SK-N-SH (cell line): ENCODE data around the gene FMNL2. TPM values are rescaled to one million over a fixed set of nuclear protein-coding genes. Genes with fewer than 3 reads are reported as not detected.

Source experiments
- CTCF ChIA-PET: fragments of 300-600, 350-600 bp; formaldehyde crosslinking; extraction: SDS; loops from one replicate; lab custom pipeline; 2021; lab: Yijun Ruan, JAX
- POLR2A ChIA-PET: fragments of 350-600 bp; sonication (Branson Sonifier 250); formaldehyde crosslinking; extraction: SDS; loops from one replicate; lab custom pipeline; 2020; ENCODE audit warnings: antibody characterized with exemption, inconsistent platforms; lab: Yijun Ruan, JAX
- DNase-seq: peaks from one replicate; pipeline ENCODE4 v3.0.0; 2012
- H2AFZ ChIP-seq: fragments of 200-600 bp; sonication (generic); 2 replicates; pipeline ENCODE4 v1.8.1; 2016; ENCODE audit warnings: antibody characterized with exemption, mild to moderate bottlenecking, low read depth
- H3F3A ChIP-seq: fragments of 200-600 bp; sonication (generic); replicated peaks from 2 replicates; pipeline ENCODE3; 2016; ENCODE audit warnings: antibody characterized with exemption, mild to moderate bottlenecking; ENCODE audit not compliant: insufficient read depth
- H3K27ac ChIP-seq, 2 experiments: fragments of 200-500 bp in 1 of 2; fragments of 200-600 bp in 1 of 2; sonication (Bioruptor generic) in 1 of 2; sonication (generic), shearing (Covaris generic) in 1 of 2; 2 replicates each; pipeline versions ENCODE4 v1.5.1 to v1.6.1; 2014 to 2016; ENCODE audit warnings: low read depth in 2 of 2, inconsistent platforms in 1 of 2, low read length in 1 of 2, mild to moderate bottlenecking in 1 of 2, mixed read lengths in 1 of 2
- H3K27me3 ChIP-seq: fragments of 200-600 bp; sonication (generic), shearing (Covaris generic); 2 replicates; pipeline ENCODE4 v1.6.1; 2016; ENCODE audit warnings: mixed run types; ENCODE audit not compliant: insufficient read depth
- H3K36me3 ChIP-seq, 2 experiments: fragments of 200-500 bp in 1 of 2; fragments of 200-600 bp in 1 of 2; sonication (Bioruptor generic) in 1 of 2; sonication (generic) in 1 of 2; replicated peaks in 1 of 2; 2 replicates each; pipeline versions ENCODE3 to v1.5.1; 2014 to 2016; ENCODE audit warnings: low read length in 1 of 2, mild to moderate bottlenecking in 1 of 2; ENCODE audit not compliant: insufficient read depth in 2 of 2, control insufficient read depth in 1 of 2
- H3K4me1 ChIP-seq, 2 experiments: fragments of 200-500 bp in 1 of 2; fragments of 200-600 bp in 1 of 2; sonication (Bioruptor generic) in 1 of 2; sonication (generic), shearing (Covaris generic) in 1 of 2; 2 replicates each; pipeline versions ENCODE4 v1.5.1 to v1.6.1; 2014 to 2016; ENCODE audit warnings: low read depth in 1 of 2, low read length in 1 of 2, mixed run types in 1 of 2; ENCODE audit not compliant: insufficient read depth in 2 of 2, control insufficient read depth in 1 of 2
- H3K4me2 ChIP-seq: fragments of 200-600 bp; sonication (generic), shearing (Covaris generic); 2 replicates; pipeline ENCODE4 v1.6.1; 2017; ENCODE audit warnings: mixed run types
- H3K4me3 ChIP-seq, 2 experiments: fragments of 200-500 bp in 1 of 2; fragments of 200-600 bp in 1 of 2; sonication (Bioruptor generic) in 1 of 2; sonication (generic), shearing (Covaris generic) in 1 of 2; 2 replicates each; pipeline versions ENCODE4 v1.5.1 to v1.8.1; 2014 to 2016; ENCODE audit warnings: low read depth in 2 of 2, inconsistent platforms in 1 of 2, low read length in 1 of 2, mild to moderate bottlenecking in 1 of 2, mixed read lengths in 1 of 2, moderate library complexity in 1 of 2
- H3K79me2 ChIP-seq: fragments of 200-600 bp; sonication (generic); 2 replicates; pipeline ENCODE4 v1.8.1; 2017; ENCODE audit warnings: mild to moderate bottlenecking; ENCODE audit not compliant: insufficient read depth
- H3K9ac ChIP-seq: fragments of 200-600 bp; sonication (generic); 2 replicates; pipeline ENCODE4 v1.6.1; 2017; ENCODE audit warnings: mixed run types
- H3K9me2 ChIP-seq: fragments of 200-600 bp; sonication (generic); 2 replicates; pipeline ENCODE4 v1.6.1; 2017; ENCODE audit warnings: mixed run types
- H3K9me3 ChIP-seq: fragments of 200-600 bp; sonication (generic); 2 replicates; pipeline ENCODE4 v1.6.1; 2017; ENCODE audit warnings: mixed run types, mild to moderate bottlenecking, moderate library complexity
- H4K20me1 ChIP-seq: fragments of 200-600 bp; sonication (generic); 2 replicates; pipeline ENCODE4 v1.6.1; 2017; ENCODE audit warnings: mild to moderate bottlenecking, mixed run types; ENCODE audit not compliant: insufficient read depth
- CHD2 ChIP-seq: fragments of 150-350 bp; IDR thresholded peaks from 2 replicates; pipeline ENCODE4 v1.6.1; 2018; ENCODE audit warnings: low read length; ENCODE audit not compliant: partially characterized antibody
- ELF1 ChIP-seq: IDR thresholded peaks from 2 replicates; pipeline ENCODE4 v1.4.0; 2012
- FOXM1 ChIP-seq: IDR thresholded peaks from 2 replicates; pipeline ENCODE4 v1.4.0; 2012; ENCODE audit warnings: low read depth, mild to moderate bottlenecking
- GABPA ChIP-seq: IDR thresholded peaks from 2 replicates; pipeline ENCODE4 v1.4.0; 2012; ENCODE audit warnings: low read depth, mild to moderate bottlenecking
- MEF2A ChIP-seq: IDR thresholded peaks from 2 replicates; pipeline ENCODE4 v1.4.0; 2012; ENCODE audit warnings: low read depth, borderline replicate concordance
- NFIC ChIP-seq: IDR thresholded peaks from 2 replicates; pipeline ENCODE4 v1.4.0; 2012; ENCODE audit warnings: borderline replicate concordance
- RCOR1 ChIP-seq: fragments of 150-350 bp; IDR thresholded peaks from 2 replicates; pipeline ENCODE4 v1.6.1; 2017; ENCODE audit warnings: antibody characterized with exemption, low read length
- SIN3A ChIP-seq: IDR thresholded peaks from 2 replicates; pipeline ENCODE4 v1.6.1; 2012; ENCODE audit warnings: low read depth, mild to moderate bottlenecking, low read length, moderate library complexity, borderline replicate concordance
- SMC3 ChIP-seq: IDR thresholded peaks from 2 replicates; pipeline ENCODE4 v1.6.1; 2012; ENCODE audit warnings: low read depth, low read length, improper control_type of control experiment
- TAF1 ChIP-seq: IDR thresholded peaks from 2 replicates; pipeline ENCODE4 v1.6.1; 2012; ENCODE audit warnings: low read depth, mild to moderate bottlenecking, low read length, moderate library complexity, borderline replicate concordance
- TCF12 ChIP-seq: IDR thresholded peaks from 2 replicates; pipeline ENCODE4 v1.4.0; 2012
- USF1 ChIP-seq: IDR thresholded peaks from 2 replicates; pipeline ENCODE4 v1.4.0; 2012; ENCODE audit warnings: low read depth, borderline replicate concordance
- WGBS: methylation state at CpG from one replicate; pipeline ENCODE4 v1.1.6; 2017; ENCODE audit warnings: low lambda C conversion rate; 5-methylcytosine and 5-hydroxymethylcytosine counted together
- polyA plus RNA-seq, 3 experiments: library from polyadenylated mRNA; depleted of rRNA; stranded (reverse); fragments of >200 nt; gene quantifications; 2 replicates each; pipeline ENCODE4 v1.2.3, GENCODE V29; 2012
- TF ChIP-seq, protein P1 (sequence below): fragments of 150-350 bp; IDR thresholded peaks from 2 replicates; pipeline ENCODE4 v1.6.1; 2016; ENCODE audit warnings: mild to moderate bottlenecking, low read depth, low read length
- TF ChIP-seq, protein P2 (sequence below): fragments of 200-600 bp; sonication (generic); IDR thresholded peaks from 2 replicates; pipeline ENCODE4 v1.6.1; 2017; ENCODE audit warnings: antibody characterized with exemption, mild to moderate bottlenecking, moderate library complexity
- TF ChIP-seq, protein P3 (sequence below): IDR thresholded peaks from 2 replicates; pipeline ENCODE4 v1.6.1; 2012; ENCODE audit warnings: mild to moderate bottlenecking, low read depth, low read length, moderate library complexity

The FMNL2 gene
- polyA plus RNA-seq, 1 of the 3 experiments (the other 2 are of a cell fraction) = 14.5 TPM

DNA sequence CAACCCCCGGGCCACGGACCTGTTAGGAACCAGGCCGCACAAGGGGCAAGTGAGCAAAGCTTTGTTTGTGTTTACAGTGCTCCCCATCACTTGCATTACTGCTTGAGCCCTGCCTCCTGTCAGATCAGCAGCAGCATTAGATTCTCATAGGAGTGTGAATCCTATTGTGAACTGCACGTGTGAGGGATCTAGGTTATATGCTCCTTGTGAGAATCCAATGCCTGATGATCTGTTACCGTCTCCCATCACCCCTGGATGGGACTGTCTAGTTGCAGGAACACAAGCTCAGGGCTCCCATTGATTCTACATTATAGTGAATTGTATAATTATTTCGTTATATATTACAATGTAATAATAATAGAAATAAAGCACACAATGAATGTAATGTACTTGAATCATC is 125.6 kb downstream of the FMNL2 start:
- Histone ChIP-seq H3K9me2 (no peaks in the 10 kb centered on the region), H3K9ac (no peak overlapping the region), H3K4me3 (no peak overlapping the region), H2AFZ (no peak overlapping the region), H3K79me2 (no peaks in the 10 kb centered on the region), H3K9me3 (no peaks in the 10 kb centered on the region), H3K27me3 (no peaks in the 10 kb centered on the region), H3K4me2 (no peak overlapping the region), H3K4me1 (peaks cover 0 to 6% of the 10 kb centered on the region in 2 experiments; a peak in 1 of 4 replicates), H3K36me3 (no peaks in the 10 kb centered on the region), H3F3A (no peaks in the 10 kb centered on the region), H3K27ac (no peak overlapping the region), H4K20me1 (no peaks in the 10 kb centered on the region)
- CTCF ChIA-PET = interaction anchor here (1.5 kb wide), 1 partner anchor 15 kb away, joined by 5 read pairs; no protein-coding TSS in a partner anchor
- POLR2A ChIA-PET = no interaction called here
- DNase-seq = no peak
- 91% methylated on average over 6 of the region's 6 CpGs for WGBS
- TF ChIP-seq SMC3 (no peak), MEF2A (no peak), FOXM1 (no peak), ELF1 (no peak), GABPA (no peak), TCF12 (no peak), USF1 (no peak), NFIC (no peak), CHD2 (no peak), SIN3A (no peak), TAF1 (no peak), RCOR1 (no peak)
- TF ChIP-seq, protein P1, sequence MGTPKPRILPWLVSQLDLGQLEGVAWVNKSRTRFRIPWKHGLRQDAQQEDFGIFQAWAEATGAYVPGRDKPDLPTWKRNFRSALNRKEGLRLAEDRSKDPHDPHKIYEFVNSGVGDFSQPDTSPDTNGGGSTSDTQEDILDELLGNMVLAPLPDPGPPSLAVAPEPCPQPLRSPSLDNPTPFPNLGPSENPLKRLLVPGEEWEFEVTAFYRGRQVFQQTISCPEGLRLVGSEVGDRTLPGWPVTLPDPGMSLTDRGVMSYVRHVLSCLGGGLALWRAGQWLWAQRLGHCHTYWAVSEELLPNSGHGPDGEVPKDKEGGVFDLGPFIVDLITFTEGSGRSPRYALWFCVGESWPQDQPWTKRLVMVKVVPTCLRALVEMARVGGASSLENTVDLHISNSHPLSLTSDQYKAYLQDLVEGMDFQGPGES = no peak
- TF ChIP-seq, protein P2, sequence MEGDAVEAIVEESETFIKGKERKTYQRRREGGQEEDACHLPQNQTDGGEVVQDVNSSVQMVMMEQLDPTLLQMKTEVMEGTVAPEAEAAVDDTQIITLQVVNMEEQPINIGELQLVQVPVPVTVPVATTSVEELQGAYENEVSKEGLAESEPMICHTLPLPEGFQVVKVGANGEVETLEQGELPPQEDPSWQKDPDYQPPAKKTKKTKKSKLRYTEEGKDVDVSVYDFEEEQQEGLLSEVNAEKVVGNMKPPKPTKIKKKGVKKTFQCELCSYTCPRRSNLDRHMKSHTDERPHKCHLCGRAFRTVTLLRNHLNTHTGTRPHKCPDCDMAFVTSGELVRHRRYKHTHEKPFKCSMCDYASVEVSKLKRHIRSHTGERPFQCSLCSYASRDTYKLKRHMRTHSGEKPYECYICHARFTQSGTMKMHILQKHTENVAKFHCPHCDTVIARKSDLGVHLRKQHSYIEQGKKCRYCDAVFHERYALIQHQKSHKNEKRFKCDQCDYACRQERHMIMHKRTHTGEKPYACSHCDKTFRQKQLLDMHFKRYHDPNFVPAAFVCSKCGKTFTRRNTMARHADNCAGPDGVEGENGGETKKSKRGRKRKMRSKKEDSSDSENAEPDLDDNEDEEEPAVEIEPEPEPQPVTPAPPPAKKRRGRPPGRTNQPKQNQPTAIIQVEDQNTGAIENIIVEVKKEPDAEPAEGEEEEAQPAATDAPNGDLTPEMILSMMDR = no peak
- TF ChIP-seq, protein P3, sequence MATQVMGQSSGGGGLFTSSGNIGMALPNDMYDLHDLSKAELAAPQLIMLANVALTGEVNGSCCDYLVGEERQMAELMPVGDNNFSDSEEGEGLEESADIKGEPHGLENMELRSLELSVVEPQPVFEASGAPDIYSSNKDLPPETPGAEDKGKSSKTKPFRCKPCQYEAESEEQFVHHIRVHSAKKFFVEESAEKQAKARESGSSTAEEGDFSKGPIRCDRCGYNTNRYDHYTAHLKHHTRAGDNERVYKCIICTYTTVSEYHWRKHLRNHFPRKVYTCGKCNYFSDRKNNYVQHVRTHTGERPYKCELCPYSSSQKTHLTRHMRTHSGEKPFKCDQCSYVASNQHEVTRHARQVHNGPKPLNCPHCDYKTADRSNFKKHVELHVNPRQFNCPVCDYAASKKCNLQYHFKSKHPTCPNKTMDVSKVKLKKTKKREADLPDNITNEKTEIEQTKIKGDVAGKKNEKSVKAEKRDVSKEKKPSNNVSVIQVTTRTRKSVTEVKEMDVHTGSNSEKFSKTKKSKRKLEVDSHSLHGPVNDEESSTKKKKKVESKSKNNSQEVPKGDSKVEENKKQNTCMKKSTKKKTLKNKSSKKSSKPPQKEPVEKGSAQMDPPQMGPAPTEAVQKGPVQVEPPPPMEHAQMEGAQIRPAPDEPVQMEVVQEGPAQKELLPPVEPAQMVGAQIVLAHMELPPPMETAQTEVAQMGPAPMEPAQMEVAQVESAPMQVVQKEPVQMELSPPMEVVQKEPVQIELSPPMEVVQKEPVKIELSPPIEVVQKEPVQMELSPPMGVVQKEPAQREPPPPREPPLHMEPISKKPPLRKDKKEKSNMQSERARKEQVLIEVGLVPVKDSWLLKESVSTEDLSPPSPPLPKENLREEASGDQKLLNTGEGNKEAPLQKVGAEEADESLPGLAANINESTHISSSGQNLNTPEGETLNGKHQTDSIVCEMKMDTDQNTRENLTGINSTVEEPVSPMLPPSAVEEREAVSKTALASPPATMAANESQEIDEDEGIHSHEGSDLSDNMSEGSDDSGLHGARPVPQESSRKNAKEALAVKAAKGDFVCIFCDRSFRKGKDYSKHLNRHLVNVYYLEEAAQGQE = no peak
